Measurements from ENCODE around the gene MATK. TPM values are rescaled to one million over a fixed set of nuclear protein-coding genes. Genes with fewer than 3 reads are reported as not detected.

MATK gene
- total RNA-seq, 2 experiments from 2014 or later: 9.1 to 9.4 TPM

GRCh38 chr19:3788996-3789778, 3.0 kb upstream of the MATK start:
- no peaks in the 10 kb centered on the region for H3K9me3 Mint-ChIP-seq
- Histone ChIP-seq H3K4me1 (ENCODE audit: insufficient read depth, low read length) (peaks cover 21% of the 10 kb centered on the region), H3K4me3 (ENCODE audit: low read length) (no peak overlapping the region), H3K36me3 (ENCODE audit: insufficient read depth, low read length) (no peaks in the 10 kb centered on the region), H3K27me3 (ENCODE audit: control insufficient read depth in 1 of 2, insufficient read depth in 2 of 2, low read length in 2 of 2) (no peaks in the 10 kb centered on the region), H3K27ac (ENCODE audit: low read depth in 1 of 2, low read length in 2 of 2) (no peak overlapping the region), H3K9me3 (ENCODE audit: control insufficient read depth in 1 of 2, insufficient read depth in 1 of 2, low read length in 2 of 2) (peaks cover 0 to 14% of the 10 kb centered on the region in 2 experiments)
- no peak overlapping the region for H3K27ac Mint-ChIP-seq
- TF ChIP-seq, protein P1, sequence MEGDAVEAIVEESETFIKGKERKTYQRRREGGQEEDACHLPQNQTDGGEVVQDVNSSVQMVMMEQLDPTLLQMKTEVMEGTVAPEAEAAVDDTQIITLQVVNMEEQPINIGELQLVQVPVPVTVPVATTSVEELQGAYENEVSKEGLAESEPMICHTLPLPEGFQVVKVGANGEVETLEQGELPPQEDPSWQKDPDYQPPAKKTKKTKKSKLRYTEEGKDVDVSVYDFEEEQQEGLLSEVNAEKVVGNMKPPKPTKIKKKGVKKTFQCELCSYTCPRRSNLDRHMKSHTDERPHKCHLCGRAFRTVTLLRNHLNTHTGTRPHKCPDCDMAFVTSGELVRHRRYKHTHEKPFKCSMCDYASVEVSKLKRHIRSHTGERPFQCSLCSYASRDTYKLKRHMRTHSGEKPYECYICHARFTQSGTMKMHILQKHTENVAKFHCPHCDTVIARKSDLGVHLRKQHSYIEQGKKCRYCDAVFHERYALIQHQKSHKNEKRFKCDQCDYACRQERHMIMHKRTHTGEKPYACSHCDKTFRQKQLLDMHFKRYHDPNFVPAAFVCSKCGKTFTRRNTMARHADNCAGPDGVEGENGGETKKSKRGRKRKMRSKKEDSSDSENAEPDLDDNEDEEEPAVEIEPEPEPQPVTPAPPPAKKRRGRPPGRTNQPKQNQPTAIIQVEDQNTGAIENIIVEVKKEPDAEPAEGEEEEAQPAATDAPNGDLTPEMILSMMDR (IDR thresholded peaks at IDR 0.05): no peak
- ATAC-seq (ENCODE audit: poor library complexity): no peak
- no peaks in the 10 kb centered on the region for H3K27me3 Mint-ChIP-seq
- ChIA-PET POLR2A (no interaction called here), CTCF (interaction anchor here (0.7 kb wide), 1 partner anchor 480 kb away, joined by 4 read pairs; no protein-coding TSS in a partner anchor)
- peaks cover 4% of the 10 kb centered on the region for H3K4me1 Mint-ChIP-seq (ENCODE audit: low read depth)
- peak overlapping the region; percentile 38 for H3K4me3 Mint-ChIP-seq
- no peaks in the 10 kb centered on the region for H3K36me3 Mint-ChIP-seq (ENCODE audit: low read depth)
- intact Hi-C loops (cut with DNase I, micrococcal nuclease): no loop called here
- DNase-seq: peak in 2 of 14 experiments; percentile 41 to 76

- TF ChIP-seq, protein P1 (IDR thresholded peaks at IDR 0.05): no peak
- peaks cover 4% of the 10 kb centered on the region for H3K36me3 ChIP-seq (ENCODE audit: insufficient read depth, low read length)
- CTCF ChIA-PET: no interaction called here
- H3K4me3 Mint-ChIP-seq: peak overlapping the region; percentile 77
- no peaks in the 10 kb centered on the region for H3K27me3 Mint-ChIP-seq
- intact Hi-C loops (cut with DNase I, micrococcal nuclease): no loop called here
- H3K36me3 Mint-ChIP-seq (ENCODE audit: low read depth): peaks cover 19% of the 10 kb centered on the region
- H3K27ac Mint-ChIP-seq: no peak overlapping the region
- peaks cover 8% of the 10 kb centered on the region for H3K4me1 Mint-ChIP-seq (ENCODE audit: low read depth)
- H3K9me3 Mint-ChIP-seq: peaks cover 4% of the 10 kb centered on the region
- H3K4me1 ChIP-seq (ENCODE audit: insufficient read depth, low read length): peaks cover 21% of the 10 kb centered on the region
- POLR2A ChIA-PET: interaction anchor here (1.1 kb wide), 2 partner anchors 23 to 26 kb away, joined by 3 to 4 read pairs; partner anchors contain the start of gene MRPL54
- DNase-seq (peak in 3 of 14 experiments; percentile 14 to 43 (median 41)), ATAC-seq (ENCODE audit: poor library complexity) (peak; percentile 35)
- H3K4me3 ChIP-seq (ENCODE audit: low read length): peak overlapping the region; percentile 57
- H3K27me3 ChIP-seq (ENCODE audit: control insufficient read depth in 1 of 2, insufficient read depth in 2 of 2, low read length in 2 of 2): no peaks in the 10 kb centered on the region
- peaks cover 17 to 38% of the 10 kb centered on the region in 2 experiments for H3K9me3 ChIP-seq (ENCODE audit: control insufficient read depth in 1 of 2, insufficient read depth in 1 of 2, low read length in 2 of 2)
- H3K27ac ChIP-seq (ENCODE audit: low read depth in 1 of 2, low read length in 2 of 2): no peak overlapping the region
Measured at GRCh38 chr19:3785451-3785937, 687 bp downstream of the MATK start.

DNA sequence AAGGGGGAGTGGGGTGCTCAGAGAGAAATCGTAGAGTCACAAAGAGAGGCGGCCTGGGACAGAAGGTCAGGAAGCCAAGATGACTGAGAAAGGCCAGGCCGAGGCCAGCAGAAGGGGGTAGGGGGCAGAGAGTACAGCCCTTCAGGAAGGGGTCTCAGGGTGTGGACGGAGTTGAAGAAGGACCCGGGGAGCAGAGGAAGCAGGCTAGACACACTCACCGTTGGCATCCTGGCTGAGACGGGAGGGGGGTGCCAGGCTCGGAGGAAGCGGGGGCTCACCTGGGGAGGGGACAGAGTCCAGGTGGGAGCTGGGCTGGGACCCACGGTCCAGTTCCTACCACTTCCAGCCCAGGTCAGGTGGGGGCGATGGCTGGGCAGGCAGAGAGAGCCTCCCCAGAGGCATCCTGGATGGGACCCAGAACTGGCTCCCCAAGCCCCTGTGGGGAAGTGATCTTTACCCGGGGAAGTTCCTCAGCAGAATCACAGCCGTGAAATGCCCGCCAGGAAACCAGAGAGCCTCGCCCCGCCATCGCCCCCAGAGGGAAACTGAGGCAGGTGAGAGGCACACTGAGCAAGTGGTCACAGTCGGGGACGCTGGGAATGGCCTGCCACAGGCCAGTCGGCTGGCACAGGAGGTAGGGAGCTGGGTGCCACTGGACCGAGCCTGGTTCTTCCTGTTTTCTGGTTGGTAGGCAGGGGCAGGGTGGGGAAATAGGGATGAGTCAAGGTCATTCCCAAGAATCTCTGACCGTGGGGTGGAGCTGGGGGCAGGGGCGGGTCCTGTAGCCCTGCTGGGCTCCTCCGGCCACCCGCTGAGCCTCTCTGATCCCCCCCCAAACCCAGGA, 1.4 kb downstream of the MATK start:
- no peak for ATAC-seq (ENCODE audit: poor library complexity)
- H3K9me3 Mint-ChIP-seq: peaks cover 4% of the 10 kb centered on the region
- ChIA-PET POLR2A (interaction anchor here (1.1 kb wide), 2 partner anchors 22 to 27 kb away, joined by 3 to 4 read pairs; partner anchors contain the start of gene MRPL54), CTCF (no interaction called here)
- no peak overlapping the region for H3K27ac Mint-ChIP-seq
- DNase-seq: peak in 1 of 14 experiments; percentile 18
- TF ChIP-seq, protein P1 (IDR thresholded peaks at IDR 0.05): no peak
- peaks cover 8% of the 10 kb centered on the region for H3K4me1 Mint-ChIP-seq (ENCODE audit: low read depth)
- intact Hi-C loops (cut with DNase I, micrococcal nuclease): loop anchor here in 1 of 2 experiments (5.0 kb wide), 1 partner anchor 37 kb away; no protein-coding TSS in a partner anchor
- peak overlapping the region; percentile 86 for H3K4me3 Mint-ChIP-seq
- H3K9me3 ChIP-seq (ENCODE audit: control insufficient read depth in 1 of 2, insufficient read depth in 1 of 2, low read length in 2 of 2): peaks cover 17 to 36% of the 10 kb centered on the region in 2 experiments
- H3K27me3 Mint-ChIP-seq: no peaks in the 10 kb centered on the region
- H3K36me3 ChIP-seq (ENCODE audit: insufficient read depth, low read length): peaks cover 4% of the 10 kb centered on the region
- peak overlapping the region; percentile 57 for H3K4me3 ChIP-seq (ENCODE audit: low read length)
- H3K36me3 Mint-ChIP-seq (ENCODE audit: low read depth): peaks cover 19% of the 10 kb centered on the region
- H3K27ac ChIP-seq (ENCODE audit: low read depth in 1 of 2, low read length in 2 of 2): no peak overlapping the region
- H3K27me3 ChIP-seq (ENCODE audit: control insufficient read depth in 1 of 2, insufficient read depth in 2 of 2, low read length in 2 of 2): no peaks in the 10 kb centered on the region
- H3K4me1 ChIP-seq (ENCODE audit: insufficient read depth, low read length): peaks cover 21% of the 10 kb centered on the region
